ENCODE data around the gene SYNDIG1L. TPM values are rescaled to one million over a fixed set of nuclear protein-coding genes. Genes with fewer than 3 reads are reported as not detected.
A peak's percentile ranks its signal among the peaks of the same experiment; 100 is the strongest.

The SYNDIG1L gene
- total and polyA plus RNA-seq, 7 donors = not detected

GRCh38 chr14:74463697-74464096 is 37.7 kb upstream of the SYNDIG1L start:
- WGBS, 3 donors = 80 to 82% (median 81%) methylated on average over 5 of the region's 5 CpGs
- DNase-seq (no peak), ATAC-seq (no peak)
- Histone ChIP-seq H3K27me3 (ENCODE audit: insufficient read depth in 3 of 3, low read length in 2 of 3) (peaks cover 0 to 3% (median 0%) of the 10 kb centered on the region in 3 donors), H3K36me3 (ENCODE audit: insufficient read depth in 1 of 2, low read depth in 1 of 2) (no peaks in the 10 kb centered on the region), H3K9me3 (no peaks in the 10 kb centered on the region), H3K27ac (no peak overlapping the region), H3K4me1 (no peaks in the 10 kb centered on the region), H3K4me3 (no peak overlapping the region)
- TF ChIP-seq, protein P1, sequence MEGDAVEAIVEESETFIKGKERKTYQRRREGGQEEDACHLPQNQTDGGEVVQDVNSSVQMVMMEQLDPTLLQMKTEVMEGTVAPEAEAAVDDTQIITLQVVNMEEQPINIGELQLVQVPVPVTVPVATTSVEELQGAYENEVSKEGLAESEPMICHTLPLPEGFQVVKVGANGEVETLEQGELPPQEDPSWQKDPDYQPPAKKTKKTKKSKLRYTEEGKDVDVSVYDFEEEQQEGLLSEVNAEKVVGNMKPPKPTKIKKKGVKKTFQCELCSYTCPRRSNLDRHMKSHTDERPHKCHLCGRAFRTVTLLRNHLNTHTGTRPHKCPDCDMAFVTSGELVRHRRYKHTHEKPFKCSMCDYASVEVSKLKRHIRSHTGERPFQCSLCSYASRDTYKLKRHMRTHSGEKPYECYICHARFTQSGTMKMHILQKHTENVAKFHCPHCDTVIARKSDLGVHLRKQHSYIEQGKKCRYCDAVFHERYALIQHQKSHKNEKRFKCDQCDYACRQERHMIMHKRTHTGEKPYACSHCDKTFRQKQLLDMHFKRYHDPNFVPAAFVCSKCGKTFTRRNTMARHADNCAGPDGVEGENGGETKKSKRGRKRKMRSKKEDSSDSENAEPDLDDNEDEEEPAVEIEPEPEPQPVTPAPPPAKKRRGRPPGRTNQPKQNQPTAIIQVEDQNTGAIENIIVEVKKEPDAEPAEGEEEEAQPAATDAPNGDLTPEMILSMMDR (IDR thresholded peaks at IDR 0.05) = no peak
- intact Hi-C loops (cut with DNase I) = no loop called here

DNA sequence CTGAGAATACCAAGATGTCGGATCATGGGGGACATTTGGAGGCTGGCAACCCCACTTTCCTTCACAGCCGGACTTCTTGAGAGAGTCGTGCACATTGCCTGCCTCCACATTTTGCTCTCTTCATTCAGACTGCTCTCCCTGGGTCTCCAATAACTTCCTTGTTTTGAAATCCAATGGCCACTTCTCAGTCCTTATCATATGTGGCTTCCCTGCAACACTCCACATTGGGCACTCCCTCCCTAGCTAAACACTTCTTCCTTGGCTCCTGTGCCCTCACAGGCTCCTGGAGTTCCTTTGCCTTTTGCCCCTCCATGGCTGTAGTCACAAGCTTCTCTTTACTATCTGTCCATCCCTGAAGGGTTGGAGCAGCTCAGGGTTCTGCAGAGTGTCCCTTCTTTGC is 37.0 kb upstream of the SYNDIG1L start:
- intact Hi-C loops (cut with DNase I) = no loop called here
- WGBS, 3 donors = 79 to 93% (median 91%) methylated on average over 3 of the region's 3 CpGs
- no peak overlapping the region for H3K4me3 ChIP-seq
- H3K9me3 ChIP-seq = no peaks in the 10 kb centered on the region
- DNase-seq = no peak
- TF ChIP-seq, protein P1 (IDR thresholded peaks at IDR 0.05) = no peak
- H3K27me3 ChIP-seq (ENCODE audit: insufficient read depth in 3 of 3, low read length in 2 of 3) = peaks cover 0 to 3% (median 0%) of the 10 kb centered on the region in 3 donors
- H3K36me3 ChIP-seq (ENCODE audit: insufficient read depth in 1 of 2, low read depth in 1 of 2) = no peaks in the 10 kb centered on the region
- ATAC-seq = no peak
- no peaks in the 10 kb centered on the region for H3K4me1 ChIP-seq
- no peak overlapping the region for H3K27ac ChIP-seq

GRCh38 chr14:74459976-74460375 is 34.0 kb upstream of the SYNDIG1L start:
- 58 to 64% (median 60%) methylated on average over 6 of the region's 6 CpGs for WGBS, 3 donors
- no peaks in the 10 kb centered on the region for H3K9me3 ChIP-seq
- intact Hi-C loops (cut with DNase I) = no loop called here
- peaks cover 0 to 3% (median 0%) of the 10 kb centered on the region in 3 donors for H3K27me3 ChIP-seq (ENCODE audit: insufficient read depth in 3 of 3, low read length in 2 of 3)
- no peaks in the 10 kb centered on the region for H3K4me1 ChIP-seq
- no peak for ATAC-seq
- H3K36me3 ChIP-seq (ENCODE audit: insufficient read depth in 1 of 2, low read depth in 1 of 2) = no peaks in the 10 kb centered on the region
- no peak overlapping the region for H3K27ac ChIP-seq
- TF ChIP-seq, protein P1 (IDR thresholded peaks at IDR 0.05) = no peak
- H3K4me3 ChIP-seq = no peak overlapping the region
- DNase-seq = no peak

DNA sequence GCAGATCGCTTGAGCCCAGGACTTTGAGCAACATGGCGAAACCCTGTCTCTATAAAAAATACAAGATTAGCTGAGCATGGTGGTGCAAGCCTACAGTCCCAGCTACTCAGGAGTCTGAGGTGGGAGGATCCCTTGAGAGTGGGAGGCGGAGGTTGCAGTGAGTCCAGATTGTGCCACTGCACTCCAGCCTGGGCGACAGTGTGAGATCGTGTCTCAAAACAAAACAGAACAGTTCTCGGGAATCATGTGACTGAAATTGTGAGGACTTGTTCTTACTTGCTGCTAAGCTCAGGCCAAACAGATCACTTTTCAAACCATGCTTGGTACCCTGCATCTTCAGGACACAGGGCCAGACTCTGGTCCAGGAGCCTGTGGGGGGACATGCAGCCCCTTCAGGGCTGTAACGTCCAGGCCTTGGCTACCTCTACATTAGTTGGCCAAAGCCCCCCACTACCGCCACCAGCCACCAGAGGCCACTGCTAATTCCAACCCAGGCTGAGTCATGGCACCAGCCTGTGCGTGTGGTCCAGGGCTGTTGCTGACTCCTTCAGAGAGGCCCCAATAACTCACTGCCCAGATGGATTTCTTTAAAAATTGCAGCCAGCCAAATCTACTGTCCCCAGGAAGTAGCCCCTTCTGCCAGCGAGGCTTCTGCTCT is 33.4 kb upstream of the SYNDIG1L start:
- TF ChIP-seq, protein P1 (IDR thresholded peaks at IDR 0.05) = peak; percentile 57
- intact Hi-C loops (cut with DNase I) = no loop called here
- Histone ChIP-seq H3K4me1 (no peaks in the 10 kb centered on the region), H3K27me3 (ENCODE audit: insufficient read depth in 3 of 3, low read length in 2 of 3) (peaks cover 0 to 3% (median 0%) of the 10 kb centered on the region in 3 donors), H3K36me3 (ENCODE audit: insufficient read depth in 1 of 2, low read depth in 1 of 2) (no peaks in the 10 kb centered on the region), H3K27ac (no peak overlapping the region), H3K9me3 (no peaks in the 10 kb centered on the region), H3K4me3 (no peak overlapping the region)
- DNase-seq (peak in 1 of 2 donors; percentile 39), ATAC-seq (peak; percentile 80 to 95 (median 88))
- 61 to 69% (median 64%) methylated on average over 10 of the region's 10 CpGs for WGBS, 3 donors

DNA sequence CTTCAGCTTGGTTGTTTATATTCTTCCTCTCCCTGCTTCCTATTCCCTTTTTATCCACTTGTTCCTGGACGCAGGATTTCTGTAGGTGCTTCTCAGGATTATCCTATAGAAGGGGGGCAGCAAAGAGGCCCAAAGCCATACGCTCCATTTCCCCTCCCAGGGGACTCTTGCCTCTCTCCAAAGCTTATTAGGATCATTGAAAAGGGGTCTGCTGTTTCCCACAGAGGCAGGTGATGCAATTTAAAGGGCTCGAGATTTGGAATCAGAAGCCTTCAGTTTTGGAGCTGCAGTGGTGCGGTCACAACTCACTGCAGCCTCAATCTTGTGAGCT is 31.5 kb upstream of the SYNDIG1L start:
- WGBS, 3 donors = 74 to 84% (median 79%) methylated on average over 4 of the region's 4 CpGs
- H3K36me3 ChIP-seq (ENCODE audit: insufficient read depth in 1 of 2, low read depth in 1 of 2) = no peaks in the 10 kb centered on the region
- intact Hi-C loops (cut with DNase I) = no loop called here

More for the DNA sequence above, 31.5 kb upstream of the SYNDIG1L start:
- Histone ChIP-seq H3K9me3 (no peaks in the 10 kb centered on the region), H3K27me3 (ENCODE audit: insufficient read depth in 3 of 3, low read length in 2 of 3) (peaks cover 0 to 3% (median 0%) of the 10 kb centered on the region in 3 donors), H3K4me3 (no peak overlapping the region), H3K27ac (no peak overlapping the region), H3K4me1 (no peaks in the 10 kb centered on the region)
- TF ChIP-seq, protein P1 (IDR thresholded peaks at IDR 0.05) = no peak
- DNase-seq = no peak
- no peak for ATAC-seq

All from psoas muscle (tissue), 8 donors.